Stimulated activated CD8-positive, alpha-beta memory T cell treated with anti-CD3 and anti-CD28 coated beads, Interleukin-12 subunit alpha, Interleukin-12 subunit beta, amount 100 ng/mL, for 1 hour (primary cell): ENCODE results near the gene ABHD6.
"Not testable (repeated sequence)": the region's sequence is repeated elsewhere in the genome, so short reads cannot be mapped to it uniquely, and the experiment has no call there.

Experiments
- DNase-seq: peaks from one replicate; pipeline ENCODE4 v3.0.0-alpha.2; 2020; ENCODE audit warnings: low read depth

Gene ABHD6

GRCh38 chr3:58323529-58324390 lies 86.2 kb downstream of the ABHD6 start:
- no peak for DNase-seq

GRCh38 chr3:58324391-58325390 lies 87.1 kb downstream of the ABHD6 start:
- no peak for DNase-seq

DNA sequence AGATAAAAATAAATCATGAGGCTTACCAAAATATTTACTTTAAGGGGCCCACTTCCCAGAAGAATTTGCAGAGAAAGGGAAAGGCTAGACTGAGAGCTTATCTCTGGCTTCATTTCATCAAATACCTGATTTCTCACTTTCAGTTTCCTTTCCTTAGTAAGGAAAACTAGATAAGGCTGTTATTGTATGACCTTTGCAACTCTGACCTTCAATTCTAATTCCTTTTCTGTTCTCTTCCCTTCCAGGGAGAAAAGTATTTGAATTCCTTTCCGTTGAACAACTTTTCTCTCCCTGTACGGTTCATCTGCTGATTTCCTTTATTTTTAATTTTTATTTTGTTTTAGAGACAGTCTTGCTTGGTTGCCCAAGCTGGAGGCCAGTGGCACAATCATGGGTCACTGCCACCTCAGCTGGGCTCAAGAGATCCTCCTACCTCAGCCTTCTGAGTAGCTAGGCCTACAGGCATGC lies 88.0 kb downstream of the ABHD6 start:
- DNase-seq, result no peak

GRCh38 chr3:58326267-58326900 lies 88.8 kb downstream of the ABHD6 start:
- DNase-seq, result no peak

- DNase-seq, result no peak
Observed at GRCh38 chr3:58329150-58329921, 91.7 kb downstream of the ABHD6 start.

GRCh38 chr3:58329922-58330413 lies 92.4 kb downstream of the ABHD6 start:
- no peak for DNase-seq

DNA sequence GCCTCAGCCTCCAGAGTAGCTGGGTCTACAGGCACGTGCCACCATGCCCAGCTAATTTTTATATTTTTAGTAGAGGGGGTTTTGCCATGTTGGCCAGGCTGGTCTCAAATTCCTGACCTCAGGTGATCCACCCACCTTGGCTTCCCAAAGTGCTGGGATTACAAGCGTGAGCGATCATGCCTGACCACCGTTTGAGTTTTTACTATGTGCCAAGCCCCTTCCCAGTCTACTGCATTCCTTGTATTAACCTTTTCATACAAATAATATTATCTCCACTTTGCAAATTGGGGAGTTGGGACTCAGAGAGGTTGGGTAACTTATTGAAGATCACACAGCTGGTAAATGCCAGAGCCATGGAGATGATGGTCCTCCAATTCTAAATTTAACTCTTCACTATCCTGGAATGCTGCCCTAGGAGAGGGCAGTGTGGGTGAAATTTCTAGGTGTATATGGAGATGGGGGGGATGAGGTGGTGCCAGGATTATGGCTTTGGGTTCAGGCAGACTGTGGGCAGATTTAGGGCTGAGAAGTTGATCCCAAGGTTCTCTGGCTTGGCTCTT lies 94.1 kb downstream of the ABHD6 start:
- DNase-seq, result no peak

DNA sequence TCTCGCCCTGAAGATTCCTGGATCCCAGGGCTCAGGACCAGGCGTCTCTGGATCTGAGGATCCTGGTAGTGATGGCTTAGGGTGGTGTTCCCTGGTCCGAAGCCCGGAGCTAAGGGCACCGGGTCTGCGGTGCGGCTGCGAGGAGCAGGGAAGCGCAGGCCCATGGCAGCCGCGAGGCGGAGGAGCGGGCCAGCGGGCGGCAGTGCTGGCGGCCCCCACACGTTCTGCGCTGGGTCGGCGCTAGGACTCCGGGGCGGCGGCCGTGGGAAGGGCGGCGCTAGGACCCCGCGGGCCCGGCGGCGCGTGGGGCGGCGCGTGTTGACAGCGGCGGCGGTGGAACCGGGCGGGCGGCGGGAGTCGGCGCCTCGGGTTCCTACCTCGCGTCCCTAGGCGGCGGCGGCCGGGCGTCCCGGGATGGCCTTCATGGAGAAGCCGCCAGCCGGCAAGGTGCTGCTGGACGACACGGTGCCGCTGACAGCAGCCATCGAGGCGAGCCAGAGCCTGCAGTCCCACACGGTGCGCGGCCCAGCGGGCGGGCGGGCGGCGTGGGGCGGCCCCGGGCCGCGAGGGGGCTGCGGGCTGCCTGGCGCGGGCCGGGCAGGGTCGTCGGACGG lies 95.1 kb downstream of the ABHD6 start, which contains the start of gene PXK:
Gene PXK, plus strand, starts transcription at position 318 of the 614 bp plus-strand sequence. Its CDS starts 97 bp downstream, at position 415.
- DNase-seq, result peak; percentile 59

DNA sequence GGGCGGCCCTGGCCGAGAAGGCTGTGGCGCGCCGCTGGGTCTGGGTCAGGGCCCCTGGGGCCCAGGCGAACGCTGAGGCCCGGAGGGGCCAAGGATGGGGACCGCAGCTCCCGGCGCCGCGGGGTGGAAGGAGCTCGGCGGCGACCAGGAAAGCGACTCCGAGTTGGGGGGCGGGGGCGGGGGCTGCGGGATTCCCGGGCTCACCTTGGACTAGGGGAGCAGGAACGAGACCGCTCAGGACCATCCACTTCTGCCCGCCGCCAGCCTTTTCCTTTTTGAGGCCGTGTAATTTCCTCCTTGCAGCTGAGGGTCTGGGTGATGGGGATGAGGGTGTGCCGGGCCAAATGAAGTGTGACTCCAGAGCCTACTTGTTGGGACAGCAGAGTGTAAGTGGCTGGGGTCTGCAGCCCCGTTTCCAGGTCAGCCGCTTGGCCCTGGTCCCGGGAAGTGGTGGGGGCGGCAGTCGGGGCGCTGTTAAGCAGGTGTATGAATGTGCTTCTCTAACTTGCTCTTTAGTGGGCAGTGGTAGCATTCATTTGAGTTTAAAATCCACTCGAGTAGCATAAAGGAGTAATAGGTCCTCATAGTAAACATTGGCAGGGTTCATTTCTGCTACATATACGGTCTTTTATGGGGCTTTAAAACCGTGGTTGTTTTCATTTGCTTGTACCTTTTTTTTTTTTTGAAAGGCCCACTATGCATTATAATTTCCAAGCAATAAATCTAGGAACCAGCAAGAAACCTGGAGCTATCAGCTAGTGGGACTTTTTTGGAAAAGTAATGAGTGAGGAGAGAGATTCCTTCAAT lies 95.8 kb downstream of the ABHD6 start:
- DNase-seq, result no peak

DNA sequence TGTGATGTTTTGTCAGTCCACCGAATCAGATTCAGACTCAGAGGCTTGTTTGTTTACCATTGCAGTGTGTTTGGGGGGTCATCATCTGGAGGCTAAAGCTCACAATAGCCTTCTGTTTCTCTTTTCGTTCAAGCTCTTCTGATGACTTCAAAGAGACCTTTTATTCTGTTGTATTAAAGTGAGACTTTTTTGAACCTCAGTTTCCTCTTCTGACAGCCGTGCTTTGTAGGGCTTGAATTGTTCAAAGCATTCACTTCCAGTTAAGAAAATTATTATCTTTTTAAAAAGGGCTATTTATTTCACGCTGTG lies 96.4 kb downstream of the ABHD6 start:
- no peak for DNase-seq

GRCh38 chr3:58334506-58334884 lies 96.9 kb downstream of the ABHD6 start:
- no peak for DNase-seq

DNA sequence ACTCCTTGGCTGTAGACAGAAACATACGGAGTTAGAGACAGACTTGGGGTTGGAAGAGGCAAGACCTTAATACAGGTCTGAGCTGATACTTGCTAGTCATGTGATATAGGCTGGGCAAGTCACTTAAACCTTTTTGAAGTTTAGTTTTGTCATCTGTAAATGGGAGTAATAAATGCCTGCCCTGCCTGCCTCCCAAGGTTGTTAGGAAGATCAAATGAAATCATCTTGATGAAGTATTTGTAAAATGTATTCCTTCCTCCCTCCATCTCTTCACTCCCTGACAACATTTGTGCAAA lies 98.0 kb downstream of the ABHD6 start:
- DNase-seq, result no peak

DNA sequence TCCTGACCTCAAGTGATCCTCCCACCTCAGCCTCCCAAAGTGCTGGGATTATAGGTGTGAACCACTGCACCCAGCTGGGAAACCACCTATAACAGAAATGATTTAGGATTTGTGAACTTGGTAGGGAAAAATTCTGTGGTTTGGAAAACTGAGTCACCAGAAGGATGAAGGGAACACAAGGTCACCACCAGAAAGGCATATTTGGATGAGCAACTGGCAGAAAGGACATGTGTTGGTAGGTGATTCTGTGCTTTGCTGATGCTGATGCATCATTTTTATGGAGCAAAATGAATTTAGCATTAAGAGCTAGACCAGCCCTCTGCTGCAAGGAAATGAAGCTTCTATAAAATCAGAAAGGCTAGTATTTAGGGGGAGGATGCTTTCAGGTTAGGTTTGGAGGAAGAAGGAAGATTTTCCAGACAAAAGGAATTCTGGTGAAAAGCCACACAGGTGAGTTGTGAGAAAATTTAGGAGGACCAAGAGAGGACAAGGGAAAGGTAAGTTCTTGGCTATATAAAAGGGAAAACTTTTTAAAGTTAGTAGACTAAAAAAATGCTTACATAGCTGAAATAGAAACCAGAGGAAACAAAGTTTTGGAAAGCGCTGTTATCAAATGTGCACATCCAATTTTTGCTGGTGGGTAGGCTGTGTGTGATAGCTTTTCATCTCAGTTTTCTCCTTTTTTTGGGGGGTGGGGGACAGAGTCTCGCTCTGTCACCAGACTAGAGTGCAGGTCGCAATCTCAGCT lies 98.7 kb downstream of the ABHD6 start:
- DNase-seq, result no peak

- no peak for DNase-seq
Observed at GRCh38 chr3:58337190-58337589, 99.6 kb downstream of the ABHD6 start.

- not testable (repeated sequence) for DNase-seq
Observed at GRCh38 chr3:58339146-58339545, 101.6 kb downstream of the ABHD6 start.

DNA sequence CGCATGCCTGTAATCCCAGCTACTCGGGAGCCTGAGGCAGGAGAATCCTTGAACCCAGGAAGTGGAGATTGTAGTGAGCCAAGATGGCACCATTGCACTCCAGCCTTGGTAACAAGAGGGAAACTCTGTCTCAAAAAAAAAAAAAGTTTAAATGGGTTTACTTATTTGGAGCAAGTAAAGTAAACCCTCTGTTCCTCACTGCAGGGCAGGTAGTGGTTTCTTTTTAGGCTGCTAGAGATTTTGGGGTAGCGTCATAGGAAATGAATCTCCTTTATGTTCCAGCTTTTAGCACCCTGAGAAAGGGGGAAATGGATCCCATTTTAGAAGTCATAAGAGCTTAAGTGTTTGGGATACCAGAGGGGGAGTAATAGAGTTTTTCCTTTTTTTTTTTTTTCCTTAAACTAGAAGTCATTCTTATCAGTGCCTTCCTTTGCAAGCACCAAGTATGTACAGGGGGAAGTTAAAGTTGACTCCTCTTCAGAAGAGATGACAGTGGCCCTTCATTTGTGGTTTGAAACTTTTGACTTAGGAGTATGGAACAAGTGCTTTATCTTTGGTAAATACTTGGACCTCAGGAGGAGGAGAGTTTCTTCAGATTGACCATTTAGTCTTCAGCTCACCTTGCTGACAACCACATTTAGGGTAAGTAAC lies 103.1 kb downstream of the ABHD6 start:
- DNase-seq, result no peak

DNA sequence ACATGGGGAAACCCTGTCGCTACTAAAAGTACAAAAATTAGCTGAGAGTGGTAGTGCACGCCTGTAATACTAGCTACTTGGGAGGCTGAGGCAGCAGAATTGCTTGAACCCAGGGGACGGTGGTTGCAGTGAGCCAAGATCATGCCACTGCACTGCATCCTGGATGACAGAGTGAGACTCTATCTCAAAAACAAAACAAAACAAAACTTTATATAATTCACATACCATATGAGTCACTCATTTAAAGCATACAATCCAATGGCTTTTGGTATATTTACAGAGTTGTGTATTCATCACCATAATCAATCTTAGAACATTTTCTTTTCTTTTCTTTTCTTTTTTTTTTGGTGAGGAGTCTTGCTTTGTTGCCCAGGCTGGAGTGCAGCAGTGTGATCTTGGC lies 103.8 kb downstream of the ABHD6 start:
- no peak for DNase-seq

GRCh38 chr3:58342676-58343075 lies 105.1 kb downstream of the ABHD6 start:
- DNase-seq, result no peak
